Ovary (tissue), 3 donors: ENCODE measurements around the gene ADIRF.

Source experiments
- CTCF ChIP-seq, 3 donors: fragments of 450-650 bp in 2 of 3; fragments of 200-600 bp in 1 of 3; IDR thresholded peaks; one replicate each; pipeline versions ENCODE4 v1.5.1 to v1.8.0; 2016 to 2022; ENCODE audit warnings: antibody characterized with exemption in 3 of 3, mild to moderate bottlenecking in 1 of 3
- EP300 ChIP-seq: sonication (generic); formaldehyde crosslinking; IDR thresholded peaks from one replicate; pipeline ENCODE4 v1.6.1; 2017; ENCODE audit warnings: antibody characterized with exemption
- POLR2A ChIP-seq: fragments of 450-650 bp; IDR thresholded peaks from one replicate; pipeline ENCODE4 v1.6.1; 2017; ENCODE audit warnings: antibody characterized with exemption, mild to moderate bottlenecking, moderate library complexity
- donor health status: DM: no; HTN: no; CAD: no.

- TF ChIP-seq POLR2A = no peak
- no peak for TF ChIP-seq EP300
- TF ChIP-seq CTCF (IDR thresholded peaks at IDR 0.05) = no peak
These were observed 11.3 kb upstream of the ADIRF start for GRCh38 chr10:86956848-86957448.
